AG09319 (cell line): ENCODE data around the gene FGF7.
"Not testable (repeated sequence)": the region's sequence is repeated elsewhere in the genome, so short reads cannot be mapped to it uniquely, and the experiment has no call there.

ENCODE experiments used
- DNase-seq: peaks from one replicate; pipeline ENCODE4 v3.0.0-alpha.2; 2010; ENCODE audit warnings: low read depth; ENCODE audit errors: extremely low read depth
- CTCF ChIP-seq: IDR thresholded peaks from 2 replicates; pipeline ENCODE4 v1.5.1; 2011; ENCODE audit warnings: low read depth, mild to moderate bottlenecking, inconsistent platforms, low read length, moderate library complexity

Gene FGF7

GRCh38 chr15:49471733-49472132 lies 48.7 kb downstream of the FGF7 start:
- DNase-seq = no peak
- no peak for TF ChIP-seq CTCF

GRCh38 chr15:49472338-49472737 lies 49.3 kb downstream of the FGF7 start:
- TF ChIP-seq CTCF = no peak
- no peak for DNase-seq

- DNase-seq = no peak
Observed at GRCh38 chr15:49473031-49473430, 50.0 kb downstream of the FGF7 start.

GRCh38 chr15:49478021-49478420 lies 55.0 kb downstream of the FGF7 start:
- DNase-seq = not testable (repeated sequence)

More at GRCh38 chr15:49473031-49473430, 50.0 kb downstream of the FGF7 start:
- no peak for TF ChIP-seq CTCF

GRCh38 chr15:49478982-49479381 lies 55.9 kb downstream of the FGF7 start:
- DNase-seq = not testable (repeated sequence)

- DNase-seq = not testable (repeated sequence)
Observed at GRCh38 chr15:49485401-49485800, 62.4 kb downstream of the FGF7 start.

GRCh38 chr15:49490966-49491365 lies 67.9 kb downstream of the FGF7 start:
- no peak for DNase-seq
- no peak for TF ChIP-seq CTCF

GRCh38 chr15:49492151-49492550 lies 69.1 kb downstream of the FGF7 start:
- no peak for TF ChIP-seq CTCF
- DNase-seq = no peak

GRCh38 chr15:49492830-49493229 lies 69.8 kb downstream of the FGF7 start:
- TF ChIP-seq CTCF = no peak
- DNase-seq = no peak
